NOMO-1 treated with dmso at 0.1 percent for 144 hours (cell line): ENCODE results near the gene LRTM2.

ENCODE experiments used
- DNase-seq: peaks from one replicate; lab custom pipeline; 2025; ENCODE audit not compliant: unreplicated experiment; lab: John Stamatoyannopoulos, UW

Gene LRTM2

GRCh38 chr12:1864456-1864855 lies 44.1 kb downstream of the LRTM2 start:
- no peak for DNase-seq

GRCh38 chr12:1864867-1865266 lies 44.5 kb downstream of the LRTM2 start:
- DNase-seq = no peak

GRCh38 chr12:1865284-1865866 lies 45.0 kb downstream of the LRTM2 start:
- no peak for DNase-seq

GRCh38 chr12:1869145-1869544 lies 48.8 kb downstream of the LRTM2 start:
- no peak for DNase-seq

GRCh38 chr12:1870086-1870485 lies 49.7 kb downstream of the LRTM2 start:
- DNase-seq = no peak

- DNase-seq = no peak
Measured at GRCh38 chr12:1870998-1871917, 50.9 kb downstream of the LRTM2 start.

GRCh38 chr12:1872001-1872400 lies 51.6 kb downstream of the LRTM2 start:
- no peak for DNase-seq

GRCh38 chr12:1872448-1872847 lies 52.1 kb downstream of the LRTM2 start:
- DNase-seq = no peak

- no peak for DNase-seq
Measured at GRCh38 chr12:1873531-1874510, 53.5 kb downstream of the LRTM2 start.

- no peak for DNase-seq
Measured at GRCh38 chr12:1875608-1876007, 55.2 kb downstream of the LRTM2 start.

- no peak for DNase-seq
Measured at GRCh38 chr12:1876086-1876485, 55.7 kb downstream of the LRTM2 start.

GRCh38 chr12:1877169-1877878 lies 57.0 kb downstream of the LRTM2 start:
- DNase-seq = no peak

GRCh38 chr12:1878214-1878613 lies 57.8 kb downstream of the LRTM2 start:
- no peak for DNase-seq

GRCh38 chr12:1878695-1879094 lies 58.3 kb downstream of the LRTM2 start:
- no peak for DNase-seq

- DNase-seq = no peak
Measured at GRCh38 chr12:1879633-1880032, 59.3 kb downstream of the LRTM2 start.

GRCh38 chr12:1880153-1880845 lies 59.9 kb downstream of the LRTM2 start:
- DNase-seq = no peak

GRCh38 chr12:1880876-1881275 lies 60.5 kb downstream of the LRTM2 start:
- no peak for DNase-seq

GRCh38 chr12:1881301-1881700 lies 60.9 kb downstream of the LRTM2 start:
- DNase-seq = no peak

- DNase-seq = no peak
Measured at GRCh38 chr12:1881936-1882335, 61.6 kb downstream of the LRTM2 start.

GRCh38 chr12:1882405-1882804 lies 62.0 kb downstream of the LRTM2 start:
- no peak for DNase-seq
